HepG2 (cell line): ENCODE results near the gene VAMP8. TPM values are rescaled to one million over a fixed set of nuclear protein-coding genes. Genes with fewer than 3 reads are reported as not detected.

ENCODE experiments used
- BHLHE40 ChIP-seq: IDR thresholded peaks from 2 replicates; pipeline ENCODE4 v1.6.1; 2011; ENCODE audit warnings: low read length, improper control_type of control experiment
- CCAR2 ChIP-seq: fragments of 200-400 bp; formaldehyde crosslinking; optimal IDR thresholded peaks from 2 replicates; pipeline ENCODE3; 2018; ENCODE audit warnings: low read depth, mild to moderate bottlenecking, low read length, moderate library complexity
- DR1 ChIP-seq: sonication (generic); formaldehyde crosslinking; IDR thresholded peaks from 2 replicates; pipeline ENCODE4 v1.8.0; 2021; ENCODE audit warnings: mild to moderate bottlenecking, missing genetic modification reagents, inconsistent platforms
- FOXA3 ChIP-seq: IDR thresholded peaks from 2 replicates; pipeline ENCODE4 v1.6.1; 2016; ENCODE audit warnings: missing genetic modification reagents, missing compliant biosample characterization
- FOXO1 ChIP-seq: sonication (generic); formaldehyde crosslinking; IDR thresholded peaks from 2 replicates; pipeline ENCODE4 v1.4.0; 2020; ENCODE audit warnings: missing genetic modification reagents
- KAT8 ChIP-seq: IDR thresholded peaks from 2 replicates; pipeline ENCODE4 v1.6.1; 2016; ENCODE audit warnings: missing genetic modification reagents, missing compliant biosample characterization
- MYPOP ChIP-seq: sonication (generic); formaldehyde crosslinking; IDR thresholded peaks from 2 replicates; pipeline ENCODE4 v1.8.1; 2023; ENCODE audit warnings: mild to moderate bottlenecking, moderate library complexity, missing genetic modification reagents
- PHF21A ChIP-seq: sonication (generic); formaldehyde crosslinking; IDR thresholded peaks from 2 replicates; pipeline ENCODE4 v1.5.0; 2020; ENCODE audit warnings: mild to moderate bottlenecking, missing genetic modification reagents
- PLRG1 ChIP-seq: fragments of 450-650 bp; conservative IDR thresholded peaks from 2 replicates; pipeline ENCODE4 v1.6.1; 2016
- SMAD9 ChIP-seq: sonication (generic); formaldehyde crosslinking; IDR thresholded peaks from 2 replicates; pipeline ENCODE4 v1.5.1; 2020; ENCODE audit warnings: mild to moderate bottlenecking, missing genetic modification reagents
- STAT6 ChIP-seq: sonication (generic); formaldehyde crosslinking; IDR thresholded peaks from 2 replicates; pipeline ENCODE4 v1.4.0; 2020; ENCODE audit warnings: missing genetic modification reagents, mild to moderate bottlenecking, borderline replicate concordance
- TERF1 ChIP-seq: sonication (generic); formaldehyde crosslinking; IDR thresholded peaks from 2 replicates; pipeline ENCODE4 v1.8.0; 2022; ENCODE audit warnings: mild to moderate bottlenecking, missing genetic modification reagents, moderate library complexity
- TOE1 ChIP-seq: sonication (generic); formaldehyde crosslinking; IDR thresholded peaks from 2 replicates; pipeline ENCODE4 v1.4.0; 2020; ENCODE audit warnings: mild to moderate bottlenecking, missing genetic modification reagents
- TSC22D2 ChIP-seq: sonication (generic); formaldehyde crosslinking; IDR thresholded peaks from 2 replicates; pipeline ENCODE4 v1.5.1; 2020; ENCODE audit warnings: missing genetic modification reagents, mild to moderate bottlenecking, borderline replicate concordance
- ZEB1 ChIP-seq: IDR thresholded peaks from 2 replicates; pipeline ENCODE4 v1.6.1; 2012; ENCODE audit warnings: mild to moderate bottlenecking, low read depth, inconsistent platforms; ENCODE audit not compliant: insufficient replicate concordance
- ZNF24 ChIP-seq: fragments of 450-650 bp; IDR thresholded peaks from 2 replicates; pipeline ENCODE4 v1.6.1; 2017; ENCODE audit warnings: antibody characterized with exemption, mild to moderate bottlenecking
- ZNF335 ChIP-seq: sonication (generic); formaldehyde crosslinking; IDR thresholded peaks from 2 replicates; pipeline ENCODE4 v1.4.0; 2020; ENCODE audit warnings: missing genetic modification reagents
- ZNF639 ChIP-seq: conservative IDR thresholded peaks from 2 replicates; pipeline ENCODE4 v1.6.1; 2018; ENCODE audit warnings: missing genetic modification reagents
- ZXDC ChIP-seq: sonication (generic); formaldehyde crosslinking; IDR thresholded peaks from 2 replicates; pipeline ENCODE4 v1.5.0; 2020; ENCODE audit warnings: mild to moderate bottlenecking, missing genetic modification reagents
- polyA plus RNA-seq, 8 experiments: library from polyadenylated mRNA; depleted of rRNA in 3 of 8; stranded (reverse) in 7 of 8; unstranded in 1 of 8; fragments of >200 nt; fragmentation: Illumina TruSeq in 4 of 8; extraction: Trizol in 4 of 8; gene quantifications; 2 replicates each; pipeline versions ENCODE4 v1.2.1 to v1.2.3, GENCODE V29; 2011 to 2016; ENCODE audit warnings: low read depth in 4 of 8, missing spikeins in 1 of 8, mixed read lengths in 1 of 8; ENCODE audit not compliant: insufficient read depth in 1 of 8
- total RNA-seq, 5 experiments: library from RNA; depleted of rRNA; stranded (reverse); fragments of >200 nt; fragmentation: Illumina TruSeq; extraction: Trizol; gene quantifications; 2 replicates each; pipeline ENCODE4 v1.2.3, GENCODE V29; 2016; ENCODE audit warnings: low read depth in 1 of 5

The VAMP8 gene
- total and polyA plus RNA-seq, 2 of the 13 experiments (the other 11 are each of a cell fraction or from before 2014, with no cell fraction given) = 83.3 to 157 TPM

- TF ChIP-seq SMAD9 (CRISPR knock-in tag) (no peak; the same call in 1 of the 2 replicates), ZNF335 (CRISPR knock-in tag) (peak; percentile 86), TERF1 (no peak), TSC22D2 (peak; percentile 89), FOXO1 (CRISPR knock-in tag) (peak; percentile 66; the same call in 1 of the 2 replicates), STAT6 (CRISPR knock-in tag) (no peak), ZEB1 (peak; percentile 10), FOXA3 (peak; percentile 40), TOE1 (CRISPR knock-in tag) (0 out of 2 replicates have a peak, but pooled peaks have one; percentile 22), MYPOP (CRISPR knock-in tag) (peak; percentile 58; the same call in 1 of the 2 replicates), DR1 (CRISPR knock-in tag) (peak; percentile 93), CCAR2 (no peak), ZNF24 (no peak), PHF21A (CRISPR knock-in tag) (peak; percentile 64; the same call in 1 of the 2 replicates), ZNF639 (CRISPR knock-in tag) (peak; percentile 83; the same call in 1 of the 2 replicates), KAT8 (CRISPR knock-in tag) (peak; percentile 97), PLRG1 (no peak), ZXDC (CRISPR knock-in tag) (peak; percentile 91), BHLHE40 (no peak)
Observed at GRCh38 chr2:85611705-85612587, 34.6 kb downstream of the VAMP8 start, which contains the start of gene C2orf68 (continued).
